Immature natural killer cell (primary cell): ENCODE data around the gene ZNF225. TPM values are rescaled to one million over a fixed set of nuclear protein-coding genes. Genes with fewer than 3 reads are reported as not detected.

Source experiments
- DNase-seq, 3 donors: peaks; one replicate each; pipeline ENCODE4 v3.0.0; 2022; ENCODE audit warnings: mixed read lengths in 1 of 3
- H3K27ac Mint-ChIP-seq, 6 donors: one replicate each; pipeline ENCODE4 v1.8.0; 2020; ENCODE audit warnings: mixed read lengths in 6 of 6, mild to moderate bottlenecking in 5 of 6, inconsistent platforms in 4 of 6, moderate library complexity in 3 of 6
- H3K27me3 Mint-ChIP-seq, 3 donors: one replicate each; pipeline ENCODE4 v1.8.0; 2020 to 2021; ENCODE audit warnings: low read depth in 3 of 3, mild to moderate bottlenecking in 3 of 3, mixed read lengths in 3 of 3, moderate library complexity in 3 of 3, inconsistent platforms in 1 of 3
- H3K36me3 Mint-ChIP-seq, 3 donors: one replicate each; pipeline ENCODE4 v1.8.0; 2020; ENCODE audit warnings: mixed read lengths in 3 of 3, inconsistent platforms in 2 of 3, mild to moderate bottlenecking in 2 of 3
- H3K4me1 Mint-ChIP-seq, 2 donors: one replicate each; pipeline ENCODE4 v1.8.0; 2020; ENCODE audit warnings: inconsistent platforms in 2 of 2, mild to moderate bottlenecking in 2 of 2, mixed read lengths in 2 of 2, moderate library complexity in 1 of 2
- H3K4me3 Mint-ChIP-seq, 5 donors: one replicate each; pipeline ENCODE4 v1.8.0; 2020; ENCODE audit warnings: mild to moderate bottlenecking in 5 of 5, mixed read lengths in 5 of 5, inconsistent platforms in 3 of 5, moderate library complexity in 3 of 5
- H3K9me3 Mint-ChIP-seq, 6 donors: one replicate each; pipeline ENCODE4 v1.8.0; 2020; ENCODE audit warnings: mild to moderate bottlenecking in 6 of 6, mixed read lengths in 6 of 6, inconsistent platforms in 4 of 6, moderate library complexity in 3 of 6
- polyA plus RNA-seq, 3 donors: library from polyadenylated mRNA; unstranded; fragments of 300-500 nt; fragmentation: Illumina TruSeq; gene quantifications; one replicate each; pipeline ENCODE4 v1.2.3, GENCODE V29; 2021

The ZNF225 gene
- polyA plus RNA-seq, 3 donors from 2014 or later, result 1.2 to 4.8 (median 2.4) TPM

- H3K4me3 Mint-ChIP-seq, result no peak overlapping the region
- peaks cover 0 to 3% (median 0%) of the 10 kb centered on the region in 3 donors for H3K27me3 Mint-ChIP-seq
- peaks cover 60 to 96% (median 91%) of the 10 kb centered on the region in 6 donors for H3K9me3 Mint-ChIP-seq
- H3K4me1 Mint-ChIP-seq, result no peaks in the 10 kb centered on the region
- DNase-seq, result no peak
- H3K36me3 Mint-ChIP-seq, result peaks cover 66 to 67% (median 67%) of the 10 kb centered on the region in 3 donors
- no peak overlapping the region for H3K27ac Mint-ChIP-seq
These were observed 63.4 kb downstream of the ZNF225 start for GRCh38 chr19:44176590-44176989.

- Mint-ChIP-seq H3K9me3 (peaks cover 53 to 95% (median 83%) of the 10 kb centered on the region in 6 donors), H3K36me3 (peaks cover 23 to 31% (median 27%) of the 10 kb centered on the region in 3 donors), H3K27ac (no peak overlapping the region), H3K4me1 (no peaks in the 10 kb centered on the region), H3K27me3 (peaks cover 0 to 5% (median 0%) of the 10 kb centered on the region in 3 donors), H3K4me3 (no peak overlapping the region)
- no peak for DNase-seq
These were observed 67.8 kb downstream of the ZNF225 start for GRCh38 chr19:44180968-44181367.

GRCh38 chr19:44182145-44182544 lies 68.9 kb downstream of the ZNF225 start:
- H3K4me1 Mint-ChIP-seq, result no peaks in the 10 kb centered on the region
- peaks cover 12 to 21% (median 15%) of the 10 kb centered on the region in 3 donors for H3K36me3 Mint-ChIP-seq
- peaks cover 43 to 95% (median 83%) of the 10 kb centered on the region in 6 donors for H3K9me3 Mint-ChIP-seq
- H3K4me3 Mint-ChIP-seq, result no peak overlapping the region
- H3K27ac Mint-ChIP-seq, result no peak overlapping the region
- H3K27me3 Mint-ChIP-seq, result peaks cover 0 to 2% (median 0%) of the 10 kb centered on the region in 3 donors
- DNase-seq, result no peak

Other genes starting within 250 kb of the ZNF225 start
- 1 to 10 TPM; 1.6 to 5.5 (median 2.3) TPM for gene ZNF404, start 229.4 kb upstream of the ZNF225 start, polyA plus RNA-seq
- 10 to 100 TPM in 1 of 3 donors, 1 to 10 TPM in 2; 6.5 to 15.9 (median 7.7) TPM for gene ZNF45, start 178.1 kb upstream of the ZNF225 start, polyA plus RNA-seq
- 1 to 10 TPM in 1 of 3 donors, under 1 TPM in 1, not detected in 1; 0.67 to 3.0 TPM for gene ZNF221, start 162.2 kb upstream of the ZNF225 start, polyA plus RNA-seq
- gene ZNF155, start 129.2 kb upstream of the ZNF225 start, polyA plus RNA-seq, result 1 to 10 TPM; 2.1 to 3.0 (median 2.6) TPM
- gene ZNF230, start 110.4 kb upstream of the ZNF225 start, polyA plus RNA-seq, result 1 to 10 TPM; 1.7 to 2.8 (median 2.5) TPM
- 1 to 10 TPM in 2 of 3 donors, not detected in 1; 2.3 to 3.4 TPM for gene ZNF222, start 88.0 kb upstream of the ZNF225 start, polyA plus RNA-seq
- gene ZNF223, start 61.4 kb upstream of the ZNF225 start, polyA plus RNA-seq, result 1 to 10 TPM; 1.7 to 2.5 (median 2.3) TPM
- gene ZNF284, start 41.2 kb upstream of the ZNF225 start, polyA plus RNA-seq, result under 1 TPM; 0.24 to 0.99 (median 0.84) TPM
- gene ZNF224, start 19.0 kb upstream of the ZNF225 start, polyA plus RNA-seq, result 10 to 100 TPM in 1 of 3 donors, 1 to 10 TPM in 2; 5.8 to 11.6 (median 7.2) TPM
- 1 to 10 TPM; 2.7 to 7.4 (median 6.1) TPM for gene ZNF234, start 28.2 kb downstream of the ZNF225 start, polyA plus RNA-seq
- gene ZNF226, start 51.7 kb downstream of the ZNF225 start, polyA plus RNA-seq, result 10 to 100 TPM; 23.1 to 41.4 (median 24.3) TPM
- gene ZNF227, start 99.1 kb downstream of the ZNF225 start, polyA plus RNA-seq, result 10 to 100 TPM in 2 of 3 donors, 1 to 10 TPM in 1; 6.5 to 15.4 (median 12.8) TPM
- under 1 TPM in 1 of 3 donors, not detected in 2; 0.48 TPM for gene ZNF233, start 146.5 kb downstream of the ZNF225 start, polyA plus RNA-seq
- 1 to 10 TPM; 1.3 to 1.8 (median 1.6) TPM for gene ZNF235, start 191.6 kb downstream of the ZNF225 start, polyA plus RNA-seq
- gene ZNF112, start 243.3 kb downstream of the ZNF225 start, polyA plus RNA-seq, result not detected